H1 (cell line): Measurements from ENCODE around the gene WWC2.

Experiments used
- EP300 ChIP-seq, 2 experiments: IDR thresholded peaks; 1 replicate in 1 of 2; 2 replicates in 1 of 2; pipeline ENCODE4 v1.6.1; 2011 to 2012; ENCODE audit warnings: low read depth in 2 of 2, low read length in 2 of 2, mild to moderate bottlenecking in 2 of 2, borderline replicate concordance in 1 of 2, inconsistent platforms in 1 of 2, moderate library complexity in 1 of 2
- JUN ChIP-seq: IDR thresholded peaks from 2 replicates; pipeline ENCODE4 v1.6.1; 2011; ENCODE audit warnings: low read depth, mild to moderate bottlenecking, improper control_type of control experiment, low read length
- TF ChIP-seq, protein P1 (sequence below), 3 experiments: IDR thresholded peaks; 1 replicate in 2 of 3; 2 replicates in 1 of 3; pipeline versions ENCODE4 v1.5.1 to v1.6.1; 2011; ENCODE audit warnings: low read length in 3 of 3, mild to moderate bottlenecking in 3 of 3, inconsistent platforms in 2 of 3, low read depth in 1 of 3, moderate library complexity in 1 of 3; ENCODE audit not compliant: insufficient read depth in 1 of 3; ENCODE audit errors: control extremely low read depth in 1 of 3

DNA sequence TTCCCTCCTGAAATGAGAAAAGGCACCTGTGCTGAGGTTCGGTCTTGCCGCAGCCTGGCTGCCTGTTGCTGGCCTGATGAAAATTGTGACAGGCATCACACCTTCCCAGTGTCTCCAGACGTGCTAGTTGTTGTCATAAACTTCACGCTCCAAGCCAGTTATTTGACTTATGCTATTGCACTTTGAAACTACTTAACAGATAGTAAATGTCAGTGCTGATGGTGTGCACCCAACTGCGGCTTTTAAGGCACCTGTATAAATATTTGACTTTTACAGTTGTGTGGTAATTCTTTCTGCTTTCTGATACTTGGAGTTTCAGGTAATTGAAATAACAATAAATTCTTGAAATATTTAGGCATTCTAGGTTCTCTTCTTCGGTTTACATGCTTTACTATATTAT is 1.8 kb downstream of the WWC2 start:
- TF ChIP-seq, protein P1, sequence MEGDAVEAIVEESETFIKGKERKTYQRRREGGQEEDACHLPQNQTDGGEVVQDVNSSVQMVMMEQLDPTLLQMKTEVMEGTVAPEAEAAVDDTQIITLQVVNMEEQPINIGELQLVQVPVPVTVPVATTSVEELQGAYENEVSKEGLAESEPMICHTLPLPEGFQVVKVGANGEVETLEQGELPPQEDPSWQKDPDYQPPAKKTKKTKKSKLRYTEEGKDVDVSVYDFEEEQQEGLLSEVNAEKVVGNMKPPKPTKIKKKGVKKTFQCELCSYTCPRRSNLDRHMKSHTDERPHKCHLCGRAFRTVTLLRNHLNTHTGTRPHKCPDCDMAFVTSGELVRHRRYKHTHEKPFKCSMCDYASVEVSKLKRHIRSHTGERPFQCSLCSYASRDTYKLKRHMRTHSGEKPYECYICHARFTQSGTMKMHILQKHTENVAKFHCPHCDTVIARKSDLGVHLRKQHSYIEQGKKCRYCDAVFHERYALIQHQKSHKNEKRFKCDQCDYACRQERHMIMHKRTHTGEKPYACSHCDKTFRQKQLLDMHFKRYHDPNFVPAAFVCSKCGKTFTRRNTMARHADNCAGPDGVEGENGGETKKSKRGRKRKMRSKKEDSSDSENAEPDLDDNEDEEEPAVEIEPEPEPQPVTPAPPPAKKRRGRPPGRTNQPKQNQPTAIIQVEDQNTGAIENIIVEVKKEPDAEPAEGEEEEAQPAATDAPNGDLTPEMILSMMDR (IDR thresholded peaks at IDR 0.05; ENCODE audit: control extremely low read depth in 1 of 3, insufficient read depth in 1 of 3, low read depth in 1 of 3, low read length in 3 of 3), result no peak
- TF ChIP-seq EP300 (IDR thresholded peaks at IDR 0.05; ENCODE audit: borderline replicate concordance in 1 of 2, low read depth in 2 of 2, low read length in 2 of 2) (no peak), JUN (no peak)
